ENCODE results near the gene NAPG. TPM values are rescaled to one million over a fixed set of nuclear protein-coding genes. Genes with fewer than 3 reads are reported as not detected.

Gene NAPG
- total and polyA plus RNA-seq, 10 of the 15 experiments (the other 5 are each of a cell fraction or from before 2014, with no cell fraction given) = 20.5 to 34.8 (median 24.0) TPM

- no peak for TF ChIP-seq CEBPZ (IDR thresholded peaks at IDR 0.05; ENCODE audit: low read depth, low read length)
- no peak for TF ChIP-seq HCFC1 (IDR thresholded peaks at IDR 0.05; ENCODE audit: low read length)
- peak; percentile 51 for TF ChIP-seq MTA2 (IDR thresholded peaks at IDR 0.05; ENCODE audit: low read depth)
- TF ChIP-seq NR2F1 (conservative IDR thresholded peaks at IDR 0.05) = 0 out of 2 replicates have a peak, but pooled peaks have one; percentile 41
- TF ChIP-seq CBFB (IDR thresholded peaks at IDR 0.05; ENCODE audit: low read depth) = no peak
- TF ChIP-seq SUPT20H (IDR thresholded peaks at IDR 0.05; ENCODE audit: borderline replicate concordance, control insufficient read depth, low read depth, low read length) = no peak
- TF ChIP-seq DPF2 (IDR thresholded peaks at IDR 0.05) = no peak
- 0 out of 2 replicates have a peak, but pooled peaks have one; percentile 37 for TF ChIP-seq NBN (IDR thresholded peaks at IDR 0.05)
- TF ChIP-seq TARDBP (IDR thresholded peaks at IDR 0.05; ENCODE audit: borderline replicate concordance) = no peak
- TF ChIP-seq EED (IDR thresholded peaks at IDR 0.05; ENCODE audit: low read depth) = 0 out of 2 replicates have a peak, but pooled peaks have one; percentile 27
Observed at GRCh38 chr18:10524507-10525370, 1.1 kb upstream of the NAPG start (continued).

Measured in GM12878 (cell line).